Measurements from ENCODE around the gene CORO1C. TPM values are rescaled to one million over a fixed set of nuclear protein-coding genes. Genes with fewer than 3 reads are reported as not detected.

The CORO1C gene
- total RNA-seq, 2 donors from 2014 or later: 13.3 to 61.1 TPM

- Mint-ChIP-seq H3K4me3 (no peak overlapping the region), H3K27me3 (no peaks in the 10 kb centered on the region), H3K4me1 (peaks cover 3% of the 10 kb centered on the region), H3K27ac (no peak overlapping the region), H3K36me3 (ENCODE audit: low read depth) (no peaks in the 10 kb centered on the region)
- ATAC-seq (no peak), DNase-seq (no peak)
- H3K9me3 ChIP-seq (ENCODE audit: control insufficient read depth, low read length, poor library complexity, severe bottlenecking): no peaks in the 10 kb centered on the region
Observed at GRCh38 chr12:108596854-108597558, 134.3 kb downstream of the CORO1C start.

DNA sequence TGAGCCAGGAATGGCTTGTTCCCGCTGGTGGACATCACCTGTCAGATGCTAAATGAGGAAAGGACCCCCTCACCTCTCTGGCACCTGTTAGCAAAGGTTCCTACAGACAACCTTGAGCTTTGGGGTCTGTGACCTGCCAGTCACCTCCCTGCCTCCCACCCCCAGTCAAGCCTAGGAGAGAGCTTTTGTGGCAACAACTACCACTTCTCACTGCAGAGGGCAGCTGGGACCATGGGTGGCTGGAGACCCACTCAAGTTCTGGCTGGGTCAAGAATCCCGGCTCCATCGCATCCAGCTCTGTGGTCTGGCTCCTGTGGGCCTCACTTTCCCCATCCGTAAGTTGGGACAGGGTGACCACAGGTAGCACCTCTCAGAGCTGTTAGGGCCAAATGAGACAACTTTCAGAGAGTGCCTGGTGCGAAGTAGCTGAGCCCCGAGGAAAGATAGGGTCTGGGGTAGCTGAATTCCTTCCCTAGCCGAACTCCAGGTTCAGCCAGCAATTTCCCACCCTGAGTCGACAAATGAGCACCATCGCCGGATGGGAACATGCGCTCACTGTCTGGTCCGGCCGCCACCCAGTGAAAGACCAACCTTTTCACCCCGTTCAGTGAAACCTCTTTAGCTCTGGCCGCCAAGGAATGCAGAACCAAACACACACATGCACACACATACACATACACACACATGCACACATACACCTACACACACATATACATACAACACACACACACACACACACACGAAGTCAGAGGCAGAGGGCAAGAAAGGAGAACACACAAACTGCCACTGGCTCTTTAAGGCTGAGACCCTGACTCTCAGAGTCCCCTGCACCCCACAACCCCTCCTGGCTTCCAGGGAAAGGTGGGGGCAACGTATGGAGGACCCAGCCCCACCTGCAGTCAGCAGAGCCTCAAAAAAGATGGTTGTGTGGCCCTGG, 135.3 kb downstream of the CORO1C start:
- DNase-seq (no peak), ATAC-seq (no peak)
- Mint-ChIP-seq H3K36me3 (ENCODE audit: low read depth) (no peaks in the 10 kb centered on the region), H3K27me3 (no peaks in the 10 kb centered on the region), H3K4me3 (no peak overlapping the region), H3K27ac (no peak overlapping the region), H3K4me1 (peaks cover 5% of the 10 kb centered on the region)
- H3K9me3 ChIP-seq (ENCODE audit: control insufficient read depth, low read length, poor library complexity, severe bottlenecking): no peaks in the 10 kb centered on the region

Other genes with a start within 250 kb of the CORO1C start
- gene FICD, start 216.2 kb downstream of the CORO1C start, total RNA-seq: 1 to 10 TPM; 4.4 to 5.1 TPM
- gene SART3, start 170.3 kb downstream of the CORO1C start, total RNA-seq: 100 to 1,000 TPM in 1 of 2 donors, 10 to 100 TPM in 1; 85.3 to 107 TPM
- gene ISCU, start 168.9 kb downstream of the CORO1C start, total RNA-seq: 100 to 1,000 TPM; 139 to 177 TPM
- gene TMEM119, start 133.4 kb downstream of the CORO1C start, total RNA-seq: 1 to 10 TPM; 3.9 to 5.0 TPM
- 100 to 1,000 TPM in 1 of 2 donors, 10 to 100 TPM in 1; 91.3 to 131 TPM for gene SELPLG, start 97.6 kb downstream of the CORO1C start, total RNA-seq
- gene SSH1, start 126.1 kb upstream of the CORO1C start, total RNA-seq: 10 to 100 TPM; 22.3 to 31.2 TPM
- gene DAO, start 148.6 kb upstream of the CORO1C start, total RNA-seq: not detected

Data from T-helper 17 cell (primary cell).